BLaER1 treated with 17β-estradiol and CSF1 and Interleukin-3, amounts not matched to agents 10 nM and 100 nM (cell line): ENCODE data around the gene SKI.
A peak's percentile ranks its signal among the peaks of the same experiment; 100 is the strongest.

ENCODE experiments used
- H3K27ac ChIP-seq, 11 experiments: shearing (Covaris generic); formaldehyde crosslinking; 2 replicates each; pipeline ENCODE4 v1.8.1; 2022
- H3K27me3 ChIP-seq, 11 experiments: shearing (Covaris generic); formaldehyde crosslinking; 2 replicates each; pipeline ENCODE4 v1.8.1; 2022
- H3K36me3 ChIP-seq, 11 experiments: shearing (Covaris generic); formaldehyde crosslinking; 2 replicates each; pipeline ENCODE4 v1.8.1; 2022
- H3K4me1 ChIP-seq, 10 experiments: shearing (Covaris generic); formaldehyde crosslinking; 2 replicates each; pipeline ENCODE4 v1.8.1; 2022
- H3K4me2 ChIP-seq, 11 experiments: shearing (Covaris generic); formaldehyde crosslinking; 2 replicates each; pipeline ENCODE4 v1.8.1; 2022
- H3K4me3 ChIP-seq, 10 experiments: shearing (Covaris generic); formaldehyde crosslinking; 2 replicates each; pipeline ENCODE4 v1.8.1; 2022
- H3K9ac ChIP-seq, 11 experiments: shearing (Covaris generic); formaldehyde crosslinking; 2 replicates each; pipeline ENCODE4 v1.8.1; 2022
- H3K9me3 ChIP-seq, 11 experiments: shearing (Covaris generic); formaldehyde crosslinking; replicated peaks in 1 of 11; 2 replicates each; pipeline ENCODE4 v1.8.1; 2022
- H4K20me1 ChIP-seq, 11 experiments: shearing (Covaris generic); formaldehyde crosslinking; 2 replicates each; pipeline ENCODE4 v1.8.1; 2022
- Cebpa-rat ChIP-seq, 11 experiments: shearing (Covaris generic); IDR thresholded peaks; 2 replicates each; pipeline ENCODE4 v1.8.1; 2022

Gene SKI

GRCh38 chr1:2283371-2283990 lies 55.4 kb downstream of the SKI start:
- TF ChIP-seq Cebpa-rat (IDR thresholded peaks at IDR 0.05), result no peak
- Histone ChIP-seq H3K36me3 (peaks cover 0 to 36% (median 0%) of the 10 kb centered on the region in 11 experiments; a peak in 10 of 22 replicates), H3K27me3 (0 out of 22 replicates have a peak, but pooled peaks cover 0 to under 1% (median 0%) of the 10 kb centered on the region in 11 experiments), H3K4me2 (peak overlapping the region in 5 of 11 experiments; percentile 23 to 48 (median 40); a peak in 5 of 22 replicates), H3K9ac (peak overlapping the region in 1 of 11 experiments; percentile 37; a peak in 1 of 22 replicates), H3K27ac (peak overlapping the region in 3 of 11 experiments; percentile 4 to 38 (median 26); a peak in 5 of 22 replicates), H3K4me3 (no peak overlapping the region), H4K20me1 (peaks cover 64 to 83% (median 80%) of the 10 kb centered on the region in 11 experiments), H3K4me1 (peaks cover 21 to 80% (median 46%) of the 10 kb centered on the region in 10 experiments), H3K9me3 (peaks cover 0 to 6% (median 4%) of the 10 kb centered on the region in 11 experiments; a peak in 7 of 22 replicates)

GRCh38 chr1:2283991-2284895 lies 56.1 kb downstream of the SKI start:
- peak overlapping the region in 5 of 11 experiments; percentile 15 to 48 (median 40); a peak in 5 of 22 replicates for H3K4me2 ChIP-seq
- H3K27me3 ChIP-seq, result peaks cover 0 to 8% (median 0%) of the 10 kb centered on the region in 11 experiments; a peak in 3 of 22 replicates
- peaks cover 21 to 80% (median 46%) of the 10 kb centered on the region in 10 experiments for H3K4me1 ChIP-seq
- peak overlapping the region in 3 of 11 experiments; percentile 17 to 37 (median 31); a peak in 2 of 22 replicates for H3K9ac ChIP-seq
- peaks cover 63 to 83% (median 80%) of the 10 kb centered on the region in 11 experiments for H4K20me1 ChIP-seq
- peaks cover 0 to 40% (median 0%) of the 10 kb centered on the region in 11 experiments; a peak in 10 of 22 replicates for H3K36me3 ChIP-seq
- H3K9me3 ChIP-seq, result peaks cover 0 to 6% (median 4%) of the 10 kb centered on the region in 11 experiments; a peak in 7 of 22 replicates
- TF ChIP-seq Cebpa-rat (IDR thresholded peaks at IDR 0.05), result no peak
- no peak overlapping the region for H3K4me3 ChIP-seq
- peak overlapping the region in 3 of 11 experiments; percentile 4 to 39 (median 18); a peak in 4 of 22 replicates for H3K27ac ChIP-seq

- TF ChIP-seq Cebpa-rat (IDR thresholded peaks at IDR 0.05), result no peak
- peaks cover 0 to 40% (median 0%) of the 10 kb centered on the region in 11 experiments; a peak in 10 of 22 replicates for H3K36me3 ChIP-seq
- peak overlapping the region in 1 of 11 experiments; percentile 39; a peak in 1 of 22 replicates for H3K27ac ChIP-seq
- peaks cover 19 to 80% (median 46%) of the 10 kb centered on the region in 10 experiments for H3K4me1 ChIP-seq
- H4K20me1 ChIP-seq, result peaks cover 68 to 82% (median 75%) of the 10 kb centered on the region in 11 experiments
- H3K9ac ChIP-seq, result no peak overlapping the region
- peak overlapping the region in 1 of 11 experiments; percentile 4; a peak in 1 of 22 replicates for H3K4me2 ChIP-seq
- H3K27me3 ChIP-seq, result peaks cover 0 to 14% (median 0%) of the 10 kb centered on the region in 11 experiments; a peak in 8 of 22 replicates
- peaks cover 0 to 6% (median 4%) of the 10 kb centered on the region in 11 experiments; a peak in 7 of 22 replicates for H3K9me3 ChIP-seq
- no peak overlapping the region for H3K4me3 ChIP-seq
Observed at GRCh38 chr1:2284932-2285331, 56.8 kb downstream of the SKI start.

- H3K27ac ChIP-seq, result no peak overlapping the region
- no peak overlapping the region for H3K9ac ChIP-seq
- no peaks in the 10 kb centered on the region for H3K9me3 ChIP-seq
- no peak overlapping the region for H3K4me3 ChIP-seq
- peaks cover 35 to 93% (median 59%) of the 10 kb centered on the region in 10 experiments for H3K4me1 ChIP-seq
- H3K27me3 ChIP-seq, result peaks cover 0 to 20% (median 0%) of the 10 kb centered on the region in 11 experiments; a peak in 9 of 22 replicates
- H3K4me2 ChIP-seq, result peak overlapping the region in 3 of 11 experiments; percentile 30 to 99 (median 93); a peak in 4 of 22 replicates
- TF ChIP-seq Cebpa-rat (IDR thresholded peaks at IDR 0.05), result no peak
- H4K20me1 ChIP-seq, result peaks cover 68 to 92% (median 77%) of the 10 kb centered on the region in 11 experiments
- H3K36me3 ChIP-seq, result peaks cover 0 to 35% (median 0%) of the 10 kb centered on the region in 11 experiments; a peak in 9 of 22 replicates
Observed at GRCh38 chr1:2286923-2287322, 58.8 kb downstream of the SKI start.

GRCh38 chr1:2287649-2288048 lies 59.5 kb downstream of the SKI start:
- Histone ChIP-seq H3K36me3 (peaks cover 0 to 32% (median 0%) of the 10 kb centered on the region in 11 experiments; a peak in 9 of 22 replicates), H3K4me1 (peaks cover 42 to 97% (median 65%) of the 10 kb centered on the region in 10 experiments), H3K27ac (peak overlapping the region in 3 of 11 experiments; percentile 6 to 44 (median 32); a peak in 1 of 22 replicates), H3K4me2 (peak overlapping the region in 7 of 11 experiments; percentile 89 to 100 (median 97); a peak in 15 of 22 replicates), H3K9ac (no peak overlapping the region), H3K9me3 (no peaks in the 10 kb centered on the region), H3K27me3 (peaks cover 0 to 27% (median 6%) of the 10 kb centered on the region in 11 experiments; a peak in 12 of 22 replicates), H3K4me3 (no peak overlapping the region), H4K20me1 (peaks cover 71 to 96% (median 80%) of the 10 kb centered on the region in 11 experiments)
- no peak for TF ChIP-seq Cebpa-rat (IDR thresholded peaks at IDR 0.05)

GRCh38 chr1:2288311-2288710 lies 60.2 kb downstream of the SKI start:
- Histone ChIP-seq H3K9me3 (no peaks in the 10 kb centered on the region), H3K36me3 (peaks cover 0 to 29% (median 0%) of the 10 kb centered on the region in 11 experiments; a peak in 7 of 22 replicates), H3K4me3 (no peak overlapping the region; a peak in 1 of 20 replicates), H3K9ac (0 out of 22 replicates have a peak overlapping the region, but pooled peaks of 1 of the 11 experiments have one; percentile 6), H3K27me3 (peaks cover 0 to 34% (median 13%) of the 10 kb centered on the region in 11 experiments; a peak in 13 of 22 replicates), H3K27ac (peak overlapping the region in 5 of 11 experiments; percentile 32 to 52 (median 49); a peak in 8 of 22 replicates), H3K4me1 (peaks cover 49 to 97% (median 68%) of the 10 kb centered on the region in 10 experiments), H3K4me2 (peak overlapping the region; percentile 26 to 100 (median 95)), H4K20me1 (peaks cover 71 to 96% (median 80%) of the 10 kb centered on the region in 11 experiments)
- no peak for TF ChIP-seq Cebpa-rat (IDR thresholded peaks at IDR 0.05)

GRCh38 chr1:2288816-2289536 lies 60.9 kb downstream of the SKI start:
- Histone ChIP-seq H3K4me3 (no peak overlapping the region; a peak in 1 of 20 replicates), H3K4me1 (peaks cover 55 to 97% (median 72%) of the 10 kb centered on the region in 10 experiments), H3K9ac (peak overlapping the region in 4 of 11 experiments; percentile 6 to 39 (median 18); a peak in 1 of 22 replicates), H3K36me3 (peaks cover 0 to 26% (median 0%) of the 10 kb centered on the region in 11 experiments; a peak in 5 of 22 replicates), H4K20me1 (peaks cover 71 to 96% (median 80%) of the 10 kb centered on the region in 11 experiments), H3K27ac (peak overlapping the region in 5 of 11 experiments; percentile 32 to 52 (median 49); a peak in 9 of 22 replicates), H3K27me3 (peaks cover 0 to 40% (median 20%) of the 10 kb centered on the region in 11 experiments; a peak in 13 of 22 replicates), H3K9me3 (no peaks in the 10 kb centered on the region), H3K4me2 (peak overlapping the region; percentile 26 to 100 (median 95))
- no peak for TF ChIP-seq Cebpa-rat (IDR thresholded peaks at IDR 0.05)
